Spleen (tissue), 11 donors: ENCODE results near the gene LCMT2. TPM values are rescaled to one million over a fixed set of nuclear protein-coding genes. Genes with fewer than 3 reads are reported as not detected.

ENCODE experiments used
- DNase-seq: peaks from one replicate; pipeline ENCODE4 v3.0.0-alpha.2; 2020
- H3K27ac ChIP-seq, 8 donors: fragments of 200-600 bp; sonication (generic) in 7 of 8; 1 replicate in 4 of 8; 2 replicates in 4 of 8; pipeline versions ENCODE4 v1.5.0 to v1.8.0; 2016 to 2021; ENCODE audit warnings: inconsistent platforms in 4 of 8, mild to moderate bottlenecking in 4 of 8, moderate library complexity in 1 of 8
- H3K27me3 ChIP-seq, 7 donors: fragments of 200-600 bp; sonication (generic) in 6 of 7; replicated peaks in 1 of 7; 1 replicate in 4 of 7; 2 replicates in 3 of 7; pipeline versions ENCODE4 v1.5.0 to v1.8.0; 2016 to 2021; ENCODE audit warnings: inconsistent platforms in 3 of 7, mild to moderate bottlenecking in 1 of 7
- H3K36me3 ChIP-seq, 6 donors: fragments of 200-600 bp; sonication (generic) in 5 of 6; 1 replicate in 4 of 6; 2 replicates in 2 of 6; pipeline versions ENCODE4 v1.5.0 to v1.8.0; 2016 to 2021; ENCODE audit warnings: inconsistent platforms in 2 of 6
- H3K4me1 ChIP-seq, 6 donors: fragments of 200-600 bp; sonication (generic) in 5 of 6; 1 replicate in 3 of 6; 2 replicates in 3 of 6; pipeline versions ENCODE4 v1.5.0 to v1.8.0; 2016 to 2021; ENCODE audit warnings: inconsistent platforms in 3 of 6
- H3K4me3 ChIP-seq, 8 donors: fragments of 200-600 bp; sonication (generic) in 7 of 8; 1 replicate in 4 of 8; 2 replicates in 4 of 8; pipeline versions ENCODE4 v1.5.0 to v1.8.0; 2016 to 2021; ENCODE audit warnings: inconsistent platforms in 4 of 8, mild to moderate bottlenecking in 4 of 8, moderate library complexity in 2 of 8
- H3K9me3 ChIP-seq, 8 donors: fragments of 200-600 bp; sonication (generic) in 7 of 8; 1 replicate in 4 of 8; 2 replicates in 4 of 8; pipeline versions ENCODE4 v1.5.0 to v1.8.0; 2016 to 2021; ENCODE audit warnings: inconsistent platforms in 4 of 8
- CTCF ChIP-seq, 11 experiments: fragments of 200-600 bp in 7 of 11; fragments of 450-650 bp in 4 of 11; sonication (generic) in 4 of 11; IDR thresholded peaks in 8 of 11; conservative IDR thresholded peaks in 3 of 11; 1 replicate in 7 of 11; 2 replicates in 4 of 11; pipeline versions ENCODE4 v1.4.0 to v1.8.0; 2016 to 2021; ENCODE audit warnings: antibody characterized with exemption in 11 of 11, inconsistent platforms in 4 of 11, mild to moderate bottlenecking in 1 of 11
- POLR2A ChIP-seq, 3 donors: fragments of 450-650 bp; IDR thresholded peaks; one replicate each; pipeline ENCODE4 v1.5.1; 2017; ENCODE audit warnings: antibody characterized with exemption in 3 of 3, mild to moderate bottlenecking in 1 of 3
- POLR2AphosphoS5 ChIP-seq, 3 donors: sonication (generic); formaldehyde crosslinking; IDR thresholded peaks; one replicate each; pipeline ENCODE4 v1.5.1; 2017; ENCODE audit warnings: antibody characterized with exemption in 3 of 3
- WGBS, 5 donors: extraction: QIAGEN DNeasy Blood & Tissue Kit in 3 of 5; methylation state at CpG; one replicate each; pipeline versions ENCODE4 v1.1.5 to v1.1.7; 2013 to 2018; 5-methylcytosine and 5-hydroxymethylcytosine counted together
- intact Hi-C: fragments of 100-400 bp; cut with DNase I; formaldehyde crosslinking; loops from one replicate; pipeline ENCODE4 v1.15.0; 2023; ENCODE audit warnings: low total_unique reads
- polyA plus RNA-seq, 3 donors: library from polyadenylated mRNA; stranded (reverse); fragments of 200-250 nt; gene quantifications; one replicate each; pipeline ENCODE4 v1.2.1, GENCODE V29; 2013
- total RNA-seq, 7 donors: library from RNA; depleted of rRNA in 3 of 7; stranded (reverse); fragments of >200 nt in 3 of 7; fragmentation: NEBNext Ultra II Directional in 4 of 7; extraction: Animal tissue kit (Norgen Biotek cat#: 25700) in 4 of 7; gene quantifications; one replicate each; pipeline versions ENCODE4 v1.1.0 to v1.2.1, GENCODE V29; 2016 to 2021
- donor health status: healthy with polysubstance abuse.
- donor health status: DM: no; HTN: no; CAD: no; lungs with moderate emphysema.
- donor health status: DM: no; HTN: no; CAD: no.
- donor health status: Bipolar disorder and iron deficiency.
- donor health status: healthy.
- donor health status: DM: no; HTN: no; CAD: no.
- donor health status: DM: yes; HTN: yes; CAD: no.

The LCMT2 gene
- total and polyA plus RNA-seq, 10 donors, result 4.3 to 9.2 (median 7.3) TPM

DNA sequence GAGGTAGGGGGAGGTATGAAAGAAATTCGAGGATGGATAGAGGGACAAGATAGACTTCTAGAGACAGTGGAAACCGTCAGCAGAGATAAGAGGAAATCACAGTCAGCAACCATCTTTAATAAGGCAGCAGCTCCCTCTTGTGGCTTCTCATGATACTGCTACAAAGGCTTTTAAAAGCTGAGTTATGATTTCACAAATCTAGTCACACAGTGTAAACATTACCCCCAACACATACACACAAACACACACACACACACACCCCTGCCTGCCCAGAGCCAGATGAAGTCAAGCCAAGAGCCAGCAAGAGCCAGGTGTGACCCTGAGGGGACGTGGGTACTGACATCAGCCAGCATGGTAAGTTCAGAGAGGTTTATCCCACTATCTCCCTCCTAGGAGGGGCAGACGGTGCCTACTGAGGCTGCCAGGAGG, 44.8 kb downstream of the LCMT2 start:
- no peak overlapping the region for H3K27ac ChIP-seq
- no peaks in the 10 kb centered on the region for H3K9me3 ChIP-seq
- no peak overlapping the region for H3K4me3 ChIP-seq
- no peaks in the 10 kb centered on the region for H3K36me3 ChIP-seq
- TF ChIP-seq POLR2AphosphoS5 (IDR thresholded peaks at IDR 0.05), result no peak
- peak; percentile 64 to 96 (median 84) for TF ChIP-seq CTCF (IDR thresholded peaks at IDR 0.05 in 8 of 11, conservative IDR thresholded peaks at IDR 0.05 in 3 of 11)
- TF ChIP-seq POLR2A (IDR thresholded peaks at IDR 0.05), result peak in 1 of 3 donors; percentile 8
- WGBS, 5 donors, result 14 to 24% (median 15%) methylated on average over 4 of the region's 4 CpGs
- H3K4me1 ChIP-seq, result peaks cover 0 to 16% (median 3%) of the 10 kb centered on the region in 6 donors
- intact Hi-C loops, result loop anchor here (2.0 kb wide), 1 partner anchor 61 kb away; no protein-coding TSS in a partner anchor
- peaks cover 0 to 8% (median 0%) of the 10 kb centered on the region in 7 donors for H3K27me3 ChIP-seq
- no peak for DNase-seq

- H3K27me3 ChIP-seq, result peaks cover 0 to 18% (median 0%) of the 10 kb centered on the region in 7 donors
- H3K4me3 ChIP-seq, result no peak overlapping the region
- H3K27ac ChIP-seq, result no peak overlapping the region
- intact Hi-C loops, result no loop called here
- H3K4me1 ChIP-seq, result peaks cover 0 to 16% (median 3%) of the 10 kb centered on the region in 6 donors
- H3K36me3 ChIP-seq, result no peaks in the 10 kb centered on the region
- no peak for DNase-seq
- no peaks in the 10 kb centered on the region for H3K9me3 ChIP-seq
- TF ChIP-seq CTCF (IDR thresholded peaks at IDR 0.05 in 8 of 11, conservative IDR thresholded peaks at IDR 0.05 in 3 of 11), result no peak
- no peak for TF ChIP-seq POLR2A (IDR thresholded peaks at IDR 0.05)
- no peak for TF ChIP-seq POLR2AphosphoS5 (IDR thresholded peaks at IDR 0.05)
- WGBS, 5 donors, result 48 to 65% (median 57%) methylated on average over 1 of the region's 1 CpG
Measured at GRCh38 chr15:43283526-43283925, 46.8 kb downstream of the LCMT2 start.

DNA sequence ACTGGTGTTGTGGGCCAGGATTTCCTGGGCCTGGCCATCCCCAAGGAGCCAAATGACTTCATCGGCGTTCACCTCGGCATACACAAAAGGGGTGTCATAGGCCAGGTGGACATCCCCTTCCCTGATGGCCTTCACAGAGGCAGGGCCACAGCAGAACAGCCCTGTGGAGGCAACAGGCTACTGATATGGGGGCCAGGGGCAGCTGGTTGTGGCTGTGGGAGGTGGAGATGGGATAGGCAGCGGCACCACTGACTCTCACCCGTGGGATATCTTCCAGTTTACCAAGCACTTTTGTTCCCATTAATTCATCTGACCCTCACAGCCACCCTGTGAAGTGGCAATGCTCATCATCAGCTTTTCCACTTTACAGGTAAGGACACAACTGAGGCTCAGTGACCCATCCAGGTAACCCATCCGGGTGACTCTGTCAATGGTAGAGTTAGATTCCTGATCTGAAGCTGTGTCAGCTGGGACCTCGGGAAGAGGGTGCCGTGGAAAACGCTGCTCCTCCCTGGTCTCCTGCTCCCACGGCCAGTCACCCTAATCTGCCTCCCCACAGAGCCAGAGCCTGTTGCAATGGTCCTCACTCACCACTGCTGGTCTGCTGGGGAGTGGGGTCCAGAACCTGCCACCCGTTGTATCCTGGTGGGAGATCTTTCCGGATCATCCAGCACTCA, 48.3 kb downstream of the LCMT2 start:
- no peak overlapping the region for H3K4me3 ChIP-seq
- DNase-seq, result no peak
- intact Hi-C loops, result no loop called here
- peaks cover 0 to 16% (median 3%) of the 10 kb centered on the region in 6 donors for H3K4me1 ChIP-seq
- H3K36me3 ChIP-seq, result no peaks in the 10 kb centered on the region
- H3K27me3 ChIP-seq, result peaks cover 0 to 18% (median 0%) of the 10 kb centered on the region in 7 donors
- H3K27ac ChIP-seq, result no peak overlapping the region
- TF ChIP-seq POLR2A (IDR thresholded peaks at IDR 0.05) (no peak), CTCF (IDR thresholded peaks at IDR 0.05 in 8 of 11, conservative IDR thresholded peaks at IDR 0.05 in 3 of 11) (no peak), POLR2AphosphoS5 (IDR thresholded peaks at IDR 0.05) (no peak)
- 82 to 90% (median 89%) methylated on average over 10 to 12 of the region's 12 CpGs for WGBS, 5 donors
- H3K9me3 ChIP-seq, result no peaks in the 10 kb centered on the region

- no peak for DNase-seq
- 90 to 94% (median 93%) methylated on average over 6 to 7 of the region's 7 CpGs for WGBS, 5 donors
- TF ChIP-seq POLR2A (IDR thresholded peaks at IDR 0.05), result no peak
- no peak for TF ChIP-seq CTCF (IDR thresholded peaks at IDR 0.05 in 8 of 11, conservative IDR thresholded peaks at IDR 0.05 in 3 of 11)
- TF ChIP-seq POLR2AphosphoS5 (IDR thresholded peaks at IDR 0.05), result no peak
Measured at GRCh38 chr15:43280996-43281395, 49.4 kb downstream of the LCMT2 start.

More at GRCh38 chr15:43280996-43281395, 49.4 kb downstream of the LCMT2 start:
- H3K4me1 ChIP-seq, result peaks cover 0 to 16% (median 3%) of the 10 kb centered on the region in 6 donors
- intact Hi-C loops, result no loop called here
- H3K36me3 ChIP-seq, result no peaks in the 10 kb centered on the region
- H3K4me3 ChIP-seq, result no peak overlapping the region
- peaks cover 0 to 18% (median 0%) of the 10 kb centered on the region in 7 donors for H3K27me3 ChIP-seq
- H3K27ac ChIP-seq, result no peak overlapping the region
- H3K9me3 ChIP-seq, result no peaks in the 10 kb centered on the region
